Activated CD4-positive, CD25-positive, alpha-beta regulatory T cell treated with anti-CD3 and anti-CD28 coated beads, Interleukin-2, amount 50 U/mL, for 16 hours (primary cell): Measurements from ENCODE around the gene CRACDL.

Source experiments
- DNase-seq: peaks from one replicate; pipeline ENCODE4 v3.0.0-alpha.2; 2020; ENCODE audit warnings: low read depth, low spot score

The CRACDL gene

DNA sequence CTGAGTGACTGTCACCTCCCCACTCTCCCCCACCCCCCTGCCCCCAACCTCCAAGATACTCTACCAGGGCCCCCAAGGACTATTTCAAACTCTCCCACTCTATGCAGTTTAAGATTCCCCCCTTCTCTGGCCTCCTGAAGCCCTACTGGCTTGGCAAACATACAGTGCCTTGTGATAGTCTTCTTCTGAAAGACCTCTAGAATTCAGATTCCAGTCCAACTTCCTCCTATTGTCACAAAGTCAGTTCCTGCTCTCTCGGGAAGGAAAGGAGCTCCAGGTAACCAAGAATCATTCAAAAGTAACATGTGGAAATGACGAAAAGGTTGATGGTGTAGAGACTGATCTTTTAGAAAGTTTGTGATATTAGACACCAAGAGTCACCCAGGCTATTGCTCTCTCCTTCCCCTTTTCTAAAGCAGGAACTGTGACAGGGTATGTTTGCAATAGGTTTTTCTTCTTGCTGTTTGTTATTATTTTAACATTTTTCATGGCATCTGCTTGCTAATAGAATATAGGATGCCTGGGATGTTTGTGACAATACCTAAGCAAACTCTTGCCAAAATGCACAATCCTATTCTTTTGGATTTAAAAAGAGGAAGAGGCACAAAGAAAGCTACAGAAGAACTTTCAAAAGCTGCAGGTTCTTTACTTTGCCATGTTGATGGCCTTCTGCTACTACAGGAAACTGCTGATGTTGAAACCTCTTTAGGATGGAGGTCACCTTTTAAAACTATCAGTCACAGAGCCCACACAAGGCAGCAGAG, 111.6 kb downstream of the CRACDL start:
- no peak for DNase-seq

DNA sequence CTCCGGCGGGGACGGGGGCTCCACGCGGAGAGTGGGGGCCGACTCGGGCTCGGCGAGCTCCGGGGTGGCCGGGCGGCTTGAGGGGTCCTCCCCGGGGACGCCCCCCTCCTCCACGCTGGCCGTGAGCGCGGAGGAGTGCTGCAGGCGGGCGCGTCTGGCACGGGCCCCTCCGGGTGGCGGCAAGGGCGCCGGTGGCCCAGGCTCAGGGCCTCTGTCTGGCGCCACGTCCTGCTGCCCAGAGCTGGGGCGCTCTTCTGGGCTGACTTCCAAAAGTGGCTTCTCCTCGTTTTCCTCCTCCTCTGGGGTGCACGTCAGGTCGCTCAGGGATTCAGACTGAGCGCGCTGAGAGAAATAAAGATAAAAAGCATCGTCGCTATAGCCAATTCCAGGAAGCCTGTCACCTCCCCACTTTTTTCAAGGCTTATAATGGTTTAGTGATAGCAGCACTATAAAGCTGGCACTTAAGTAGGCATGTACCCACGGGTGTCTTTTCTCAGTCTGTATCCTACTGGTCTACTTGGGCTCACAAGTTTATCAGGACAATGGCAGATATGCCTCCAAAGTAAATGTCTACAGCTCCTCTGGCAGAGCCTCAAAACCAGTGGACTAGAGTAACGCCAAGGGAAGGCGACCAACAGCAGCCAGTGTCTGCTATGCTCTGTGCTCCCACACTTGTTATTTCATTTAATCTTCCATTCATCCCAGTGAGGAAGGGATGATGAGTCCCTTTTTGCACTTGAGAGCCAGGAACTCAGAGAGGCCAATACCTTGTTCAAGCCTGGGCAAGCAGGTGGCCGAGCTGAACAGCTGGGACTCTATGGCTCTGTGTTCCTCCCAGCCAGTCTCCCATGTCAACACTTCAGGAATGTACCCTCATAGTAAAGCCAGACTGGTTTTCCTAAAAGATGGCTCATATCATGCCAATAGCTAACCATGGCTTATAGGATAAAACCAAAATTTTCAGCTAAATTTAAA, 112.5 kb downstream of the CRACDL start:
- DNase-seq, result no peak

DNA sequence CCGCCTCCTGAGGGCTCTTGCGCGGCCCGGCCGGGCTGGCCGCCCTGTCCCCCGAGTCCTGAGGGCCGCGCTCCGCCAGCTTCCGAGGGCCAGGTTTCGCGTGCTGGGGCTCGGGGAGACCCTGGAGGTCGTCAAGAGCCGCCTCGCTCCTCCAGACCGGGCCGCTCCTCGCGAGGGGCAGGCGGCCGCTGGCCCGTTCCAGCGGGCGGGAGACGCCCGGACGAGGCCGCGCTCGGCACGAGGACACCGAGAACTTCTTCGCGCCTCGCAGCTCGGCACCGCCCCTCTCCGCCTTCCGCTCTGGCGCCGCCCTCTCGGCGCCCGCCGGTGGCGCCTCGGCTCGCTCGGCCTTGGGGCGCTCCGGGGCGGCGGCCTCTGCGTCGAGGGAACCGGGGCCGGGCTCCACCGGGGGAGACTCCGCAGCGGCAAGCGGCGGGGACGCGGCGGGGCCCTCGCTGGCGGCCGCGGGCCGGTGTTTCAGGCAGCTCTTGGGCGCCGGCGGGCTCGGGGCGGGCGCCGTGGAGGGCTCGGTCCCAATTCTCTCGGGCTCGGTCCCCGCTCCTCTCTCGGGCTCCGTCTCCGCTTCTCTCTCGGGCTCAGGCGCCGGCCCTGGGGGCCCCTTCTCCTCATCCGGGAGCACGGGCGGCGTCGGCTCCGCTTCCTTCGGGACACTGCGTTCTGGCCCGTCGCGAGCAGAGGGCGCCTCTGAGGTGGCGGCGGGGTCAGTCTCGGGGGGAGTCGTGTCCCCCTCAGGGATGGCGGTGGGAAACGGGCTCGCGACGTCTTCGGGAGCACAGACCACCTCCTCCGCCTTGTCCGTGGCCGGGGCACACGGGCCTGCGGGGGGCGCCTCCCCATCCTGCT, 113.5 kb downstream of the CRACDL start:
- peak; percentile 20 for DNase-seq

DNA sequence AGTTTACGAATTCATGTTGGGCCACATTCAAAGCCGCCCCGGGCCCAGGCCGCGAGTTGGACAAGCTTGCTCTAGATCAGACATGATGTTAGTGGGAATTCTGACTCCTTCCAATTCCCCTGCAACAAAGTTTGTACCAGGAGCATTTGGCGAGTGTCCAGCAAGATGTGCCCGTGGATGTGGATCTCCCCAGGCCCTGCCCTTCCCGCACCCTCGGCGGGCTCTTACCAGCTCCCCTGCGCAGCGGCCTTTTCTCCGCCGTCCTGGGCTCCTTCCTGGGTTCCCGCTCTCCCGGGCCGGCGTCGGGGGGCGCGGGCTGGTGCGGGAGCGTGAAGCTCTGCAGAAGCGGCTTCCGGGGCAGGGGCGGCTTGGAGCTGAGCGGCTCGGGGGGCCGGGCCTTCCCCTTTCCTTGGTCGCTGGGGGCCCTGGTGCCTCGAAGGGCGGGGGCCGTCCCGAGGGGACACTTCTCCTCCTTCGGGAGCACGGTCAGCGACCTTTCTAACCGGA, 114.3 kb downstream of the CRACDL start:
- DNase-seq, result no peak

DNA sequence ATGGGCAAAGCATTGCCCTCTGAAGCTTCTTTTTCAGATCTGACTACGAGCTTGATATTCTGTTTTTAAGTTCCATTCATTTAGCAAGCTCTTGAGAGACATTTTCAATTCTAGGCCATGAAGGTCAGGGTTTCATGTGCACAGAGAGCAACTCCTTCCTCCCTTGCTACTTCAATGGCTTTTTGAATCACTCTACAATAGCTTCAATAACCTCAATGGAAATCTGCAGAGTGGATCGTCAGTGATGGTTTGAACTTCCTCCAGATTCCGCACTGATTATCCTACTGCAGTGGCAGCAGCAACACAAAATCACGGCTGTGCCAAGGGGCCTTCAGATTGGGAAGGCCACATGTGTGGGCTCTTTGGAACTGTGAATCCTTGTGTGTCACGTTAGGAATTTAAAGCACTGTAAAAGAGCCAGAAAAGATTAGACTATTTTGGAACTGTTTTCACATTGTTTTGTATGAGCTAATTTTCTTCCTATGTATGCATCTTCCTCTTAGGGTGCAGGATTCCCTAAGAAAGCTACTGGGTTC, 116.7 kb downstream of the CRACDL start:
- DNase-seq, result no peak

DNA sequence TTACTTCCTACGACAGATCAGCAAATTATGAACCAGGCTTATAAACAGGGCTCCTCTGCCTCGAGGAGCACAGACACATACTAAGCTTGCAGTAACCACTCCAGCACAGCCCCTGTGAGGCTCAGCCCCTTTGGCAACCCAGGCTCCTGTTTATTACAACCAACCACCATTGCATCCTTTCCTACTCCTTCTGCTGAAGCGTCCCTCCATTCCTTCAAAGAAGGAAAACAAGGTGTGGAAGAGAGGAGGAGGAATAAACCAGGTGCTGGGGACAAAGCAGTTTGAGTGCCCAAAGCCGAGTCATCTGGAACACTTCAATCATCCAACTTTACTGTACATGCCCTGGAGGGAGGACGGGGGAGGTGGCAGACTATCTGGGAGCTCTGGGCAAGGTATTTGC, 117.9 kb downstream of the CRACDL start:
- no peak for DNase-seq

DNA sequence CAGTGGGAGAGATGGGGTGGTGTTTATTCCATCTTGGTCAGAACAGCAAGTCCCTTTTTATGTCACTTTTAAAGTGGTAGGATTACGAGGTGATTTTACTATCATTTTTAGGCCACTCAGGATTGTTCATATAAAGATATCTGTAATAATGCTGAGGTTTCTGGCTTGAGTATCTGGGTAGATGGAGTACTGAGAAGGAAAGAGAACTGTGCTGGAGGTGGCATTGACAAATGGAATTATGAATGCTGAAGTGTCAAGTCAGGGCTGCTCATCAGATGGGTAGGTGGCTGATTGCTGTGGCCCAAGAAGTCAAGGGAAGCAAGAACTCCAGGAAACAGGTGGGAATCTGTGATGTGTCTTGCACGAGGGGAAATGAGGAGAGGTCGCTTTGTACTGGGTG, 119.7 kb downstream of the CRACDL start:
- DNase-seq, result no peak

DNA sequence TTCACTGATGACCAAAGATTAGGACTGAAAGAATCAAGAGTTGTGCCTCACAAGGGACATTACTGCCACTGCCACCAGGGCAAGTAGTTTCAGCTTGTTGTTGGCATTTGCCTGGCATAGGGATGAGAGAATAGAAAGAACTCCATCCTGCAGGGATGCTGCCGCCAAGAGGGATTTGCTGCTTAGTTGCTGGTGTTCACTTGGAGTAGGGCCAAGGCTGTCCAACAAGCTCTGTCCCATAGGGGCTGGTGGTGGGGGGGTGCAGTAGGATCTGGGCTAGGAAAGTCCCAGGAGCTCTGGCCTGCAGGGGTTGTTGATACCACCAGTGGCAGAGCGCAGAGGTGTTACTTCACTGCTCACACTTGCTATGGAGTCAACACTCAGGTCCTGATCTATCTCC, 120.2 kb downstream of the CRACDL start:
- DNase-seq, result no peak

DNA sequence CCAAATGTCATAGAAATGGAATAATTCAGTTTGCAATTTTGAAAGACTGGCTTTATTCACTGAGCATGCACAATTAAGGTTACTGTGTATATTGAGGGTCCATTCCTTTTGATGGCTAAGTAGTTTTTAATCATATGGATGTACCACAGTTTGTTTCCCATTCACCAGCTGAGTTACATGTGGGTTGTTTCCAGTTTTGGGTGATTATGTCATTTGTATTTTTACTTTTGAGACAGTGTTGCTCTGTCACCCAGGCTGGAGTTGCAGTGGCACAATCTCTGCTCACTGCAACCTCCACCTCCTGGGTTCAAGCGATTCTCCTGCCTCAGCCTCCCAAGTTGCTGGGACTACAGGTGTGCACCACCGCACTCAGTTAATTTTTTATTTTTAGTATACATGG, 124.3 kb downstream of the CRACDL start:
- no peak for DNase-seq

DNA sequence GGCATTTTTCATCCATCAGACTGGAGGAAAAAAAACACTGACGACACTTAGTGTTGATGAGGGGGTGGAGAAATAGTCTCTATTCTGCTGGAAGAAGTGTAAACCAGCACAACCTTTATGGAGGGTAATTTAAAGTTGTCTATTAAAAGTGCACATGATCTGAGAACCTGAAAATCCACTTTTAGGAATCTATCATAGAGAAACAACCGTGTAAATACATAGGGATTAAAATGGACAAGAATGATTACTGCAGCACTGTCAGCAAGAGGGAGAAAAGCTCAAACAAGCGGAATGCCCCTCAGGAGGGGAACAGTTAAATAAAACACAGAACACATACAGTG, 125.5 kb downstream of the CRACDL start:
- no peak for DNase-seq

DNA sequence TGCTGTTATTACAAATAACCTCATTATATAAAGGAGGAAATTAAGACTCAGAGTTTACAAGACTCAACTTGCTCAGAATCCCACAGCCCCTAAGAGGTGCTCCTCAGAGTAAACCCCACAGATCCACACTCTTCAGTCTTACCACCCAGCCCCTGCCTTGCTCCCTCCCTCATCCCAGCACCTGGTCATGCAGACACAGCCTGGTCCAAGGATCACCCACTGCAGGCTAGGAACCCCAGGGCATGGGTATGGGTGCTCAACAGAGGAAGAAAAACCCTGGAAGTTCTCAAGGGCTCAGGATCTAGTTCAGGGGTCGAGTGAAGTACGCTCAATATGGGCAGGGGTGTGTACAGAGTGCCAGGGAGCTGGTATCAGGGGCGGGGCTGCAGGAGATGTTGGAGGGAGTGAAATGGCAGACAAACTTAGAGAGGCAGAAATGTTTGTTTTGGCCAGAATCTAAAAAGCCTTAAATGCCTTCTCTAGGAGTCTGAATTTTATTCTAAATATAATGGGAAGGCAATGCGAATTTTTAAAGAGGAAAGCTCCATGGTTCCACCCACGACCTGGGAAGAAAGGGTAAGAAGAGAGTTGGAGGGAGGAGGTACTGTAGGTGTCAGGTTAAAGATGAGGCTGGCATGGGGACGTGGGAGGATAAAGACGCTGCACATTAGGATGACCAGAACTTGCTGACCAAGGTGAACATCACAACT, 126.0 kb downstream of the CRACDL start:
- no peak for DNase-seq

DNA sequence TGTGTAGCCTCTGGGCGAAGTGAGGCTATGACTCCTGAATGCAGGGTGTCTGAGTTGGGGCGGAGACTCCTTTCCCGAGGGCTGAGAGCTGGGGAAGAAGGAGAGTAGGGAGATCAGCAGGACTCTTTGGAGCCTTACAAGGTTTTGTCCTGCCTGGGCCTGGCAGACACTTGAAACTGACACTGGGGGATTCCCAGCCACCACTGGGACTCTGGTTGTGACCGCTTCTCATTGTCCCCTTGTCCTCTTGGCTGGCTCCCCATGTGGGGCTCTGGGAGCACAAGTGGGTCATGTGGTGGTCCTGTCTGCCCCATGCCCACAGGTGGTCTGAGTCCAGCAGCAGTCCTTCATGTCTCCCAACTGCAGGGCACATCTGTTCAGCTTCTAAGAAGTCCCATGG, 126.9 kb downstream of the CRACDL start:
- no peak for DNase-seq

DNA sequence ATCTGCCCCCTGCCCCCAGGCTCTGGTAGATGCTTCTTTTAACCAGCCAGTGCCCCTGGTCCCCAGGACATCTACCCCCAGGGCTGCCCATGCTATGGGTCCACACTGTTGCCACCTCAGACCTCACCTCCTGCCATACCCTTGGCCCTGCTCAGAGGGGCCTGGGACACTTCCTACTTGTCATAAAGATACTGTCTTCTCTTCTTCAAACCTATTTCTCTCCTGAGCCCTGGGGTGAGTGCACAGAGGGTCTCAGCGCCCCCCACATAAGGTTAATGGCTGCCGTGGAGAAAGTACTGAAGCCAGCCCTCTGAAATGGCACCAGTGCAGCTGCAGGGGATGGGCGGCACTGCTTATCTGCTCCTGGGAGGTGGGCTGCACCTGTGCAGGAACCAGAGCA, 127.5 kb downstream of the CRACDL start:
- DNase-seq, result no peak

DNA sequence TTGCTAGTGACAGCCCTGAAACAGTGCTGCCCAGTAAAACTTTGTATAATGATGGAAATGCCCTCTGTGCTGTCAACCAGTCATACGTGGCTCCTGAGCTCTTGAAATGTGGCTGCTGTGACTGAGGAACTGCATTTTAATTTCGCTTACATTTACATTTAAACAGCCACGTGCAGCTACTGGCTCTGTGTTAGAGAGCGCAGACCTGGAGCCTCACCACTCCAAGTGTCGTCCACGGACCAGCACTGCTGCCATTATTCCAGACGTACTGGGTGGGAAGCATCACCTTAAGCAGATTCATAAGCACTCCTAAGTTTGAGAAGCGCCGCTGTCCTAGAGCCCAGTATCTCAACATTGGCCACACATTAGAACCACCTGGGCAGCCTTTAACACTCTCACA, 128.1 kb downstream of the CRACDL start:
- no peak for DNase-seq

DNA sequence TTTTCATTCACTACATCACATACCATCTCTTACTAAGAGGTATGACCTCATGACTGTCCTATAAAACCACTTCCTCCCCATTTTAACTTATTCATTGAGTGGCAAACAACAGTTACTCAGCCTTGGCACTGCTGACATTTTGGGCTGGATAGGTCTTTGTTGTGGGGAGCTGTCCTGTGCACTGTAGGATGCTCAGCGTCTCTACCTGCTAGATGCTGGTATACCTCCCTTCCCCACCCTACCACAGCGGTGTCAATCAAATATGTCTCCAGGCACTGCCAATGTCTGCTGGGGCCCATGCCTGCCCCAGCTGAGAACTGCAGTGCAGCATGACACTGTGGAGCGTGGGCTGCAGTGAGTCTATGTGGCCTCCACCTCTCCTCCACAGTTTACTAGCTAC, 128.8 kb downstream of the CRACDL start:
- DNase-seq, result no peak

DNA sequence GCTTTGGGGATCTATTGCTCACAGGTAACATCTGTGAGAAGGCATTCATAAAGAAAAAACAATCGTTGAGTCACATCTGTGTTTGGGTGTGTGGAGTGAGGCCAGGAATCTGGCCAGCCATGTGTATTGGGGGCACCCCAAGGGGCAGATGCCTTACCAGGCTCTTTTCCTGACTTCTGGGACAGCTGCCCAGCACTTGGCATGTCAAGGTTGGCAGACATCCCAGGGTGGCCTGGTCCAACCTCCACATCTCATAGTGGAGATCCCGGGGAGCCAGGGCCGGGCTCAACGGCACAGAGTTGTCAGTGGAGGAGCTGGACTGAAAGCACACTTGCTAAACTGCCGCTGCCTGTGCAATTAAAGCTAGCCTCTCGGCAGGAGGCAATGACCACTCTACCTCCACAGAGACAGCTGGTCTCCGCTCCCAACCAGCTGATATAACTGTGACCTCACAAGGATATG, 129.8 kb downstream of the CRACDL start:
- DNase-seq, result no peak

DNA sequence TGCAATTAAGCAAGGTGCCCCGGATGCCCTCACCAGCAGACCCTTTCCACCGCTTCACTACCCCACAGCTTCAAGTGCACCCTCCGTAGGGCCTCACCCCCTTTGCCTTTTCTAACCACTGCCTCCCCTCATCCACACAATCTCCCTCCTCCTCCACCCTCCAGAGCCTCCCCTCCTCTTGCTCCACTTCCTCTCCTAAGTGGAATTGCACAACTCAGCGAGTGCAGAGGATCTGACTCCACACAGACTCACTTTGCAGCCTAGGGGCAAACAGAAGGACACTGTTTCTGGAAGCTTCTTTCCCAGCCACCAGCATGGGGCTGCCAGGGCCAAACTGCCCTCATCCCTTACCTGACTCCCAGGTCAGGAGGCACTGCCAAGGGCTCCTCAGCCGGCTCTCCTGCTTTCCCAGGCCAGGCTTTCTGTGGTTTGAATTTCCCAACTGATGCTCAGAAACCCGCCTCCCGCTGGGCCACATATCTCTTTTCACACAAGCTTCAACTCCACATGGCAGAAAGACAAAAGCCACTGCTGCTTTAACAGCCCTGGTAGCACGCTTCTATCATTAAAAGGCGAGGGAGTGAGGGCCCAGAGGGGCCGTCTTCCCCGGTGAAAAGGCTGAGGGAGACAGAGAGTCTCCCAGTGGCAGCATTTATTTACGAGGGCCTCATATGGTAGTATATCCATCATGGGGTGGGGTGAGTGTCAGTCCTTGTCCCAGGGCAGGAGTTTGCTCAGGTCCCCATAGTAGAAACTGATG, 130.4 kb downstream of the CRACDL start:
- no peak for DNase-seq

DNA sequence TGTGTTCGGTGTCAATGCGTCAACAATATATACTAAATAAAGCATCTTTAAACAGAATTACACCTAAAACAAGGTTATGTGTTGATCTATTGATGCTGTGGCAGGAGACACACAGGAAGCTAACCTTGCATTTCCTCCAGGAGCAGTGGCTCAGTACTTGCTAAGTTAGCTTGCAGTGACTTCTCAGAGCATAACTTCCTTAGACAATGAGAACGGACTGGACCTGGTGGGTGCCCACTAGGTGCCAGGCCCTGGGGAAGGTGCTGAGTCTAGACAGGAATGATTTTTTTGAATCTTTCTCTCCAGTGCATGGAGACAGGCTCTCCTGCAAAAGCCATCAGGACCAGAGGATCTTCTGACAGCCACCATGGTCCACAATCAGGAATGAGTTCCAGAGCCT, 131.3 kb downstream of the CRACDL start:
- no peak for DNase-seq

DNA sequence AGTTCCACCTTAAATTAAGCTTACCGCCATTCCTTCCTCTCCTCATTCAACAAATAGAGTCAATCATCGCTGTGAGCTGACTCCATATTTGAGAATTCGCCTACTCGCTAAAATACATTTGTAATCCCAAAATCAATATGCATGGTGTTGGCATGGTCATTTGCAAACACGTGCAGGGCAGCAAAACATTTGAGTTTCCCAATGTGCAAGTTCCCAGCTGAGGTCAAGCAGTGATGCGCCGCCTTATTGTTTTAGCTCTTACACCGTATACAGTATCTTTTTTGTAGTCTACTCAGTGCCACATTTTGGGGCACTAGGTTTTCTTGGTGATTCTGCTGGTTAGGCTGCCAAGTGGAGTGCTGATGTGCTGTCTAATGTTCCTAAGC, 131.8 kb downstream of the CRACDL start:
- no peak for DNase-seq
